Fibroblast of villous mesenchyme (primary cell): ENCODE data around the gene UBASH3B. TPM values are rescaled to one million over a fixed set of nuclear protein-coding genes. Genes with fewer than 3 reads are reported as not detected.

Experiments
- DNase-seq: peaks from one replicate; pipeline ENCODE4 v3.0.0-alpha.2; 2010; ENCODE audit warnings: low read depth
- H3K4me3 ChIP-seq: 2 replicates; pipeline ENCODE4 v1.5.1; 2011; ENCODE audit warnings: low read depth, mild to moderate bottlenecking, low read length
- total RNA-seq: library from RNA; depleted of rRNA; stranded (reverse); fragments of >200 nt; gene quantifications from 2 replicates; pipeline ENCODE4 v1.2.3, GENCODE V29; 2012
- TF ChIP-seq, protein P1 (sequence below): IDR thresholded peaks from 2 replicates; pipeline ENCODE4 v1.5.1; 2012; ENCODE audit warnings: low read depth, mild to moderate bottlenecking, low read length; ENCODE audit not compliant: insufficient read depth

UBASH3B gene
- total RNA-seq, 1 donor: 30.7 TPM

DNA sequence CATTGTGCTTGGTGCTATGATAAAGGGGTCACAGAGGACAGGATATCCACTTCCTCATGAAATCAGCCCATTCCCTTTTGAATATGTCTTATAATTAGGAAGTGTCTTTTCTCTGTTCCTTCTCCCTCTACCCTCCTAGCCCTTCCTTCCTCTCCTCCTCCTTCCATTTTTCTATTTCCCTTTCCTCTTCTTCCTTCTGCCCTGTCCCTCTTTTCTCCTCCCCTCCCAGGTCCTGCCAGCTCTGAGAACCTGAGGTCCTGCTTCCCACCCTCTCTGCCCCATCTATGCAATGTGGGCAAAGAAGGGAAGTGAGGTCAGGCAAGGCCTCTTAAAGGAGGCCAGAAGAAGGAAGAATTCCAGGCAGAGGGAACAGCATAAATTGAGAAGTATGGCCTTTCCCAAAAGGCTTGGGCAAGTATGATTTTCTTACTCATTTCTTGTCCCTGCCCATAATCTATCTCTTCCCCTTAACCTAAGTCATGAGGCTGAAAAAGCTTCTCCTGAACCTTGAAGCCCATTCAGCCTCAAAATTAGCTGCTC is 7.7 kb upstream of the UBASH3B start:
- DNase-seq: no peak
- TF ChIP-seq, protein P1, sequence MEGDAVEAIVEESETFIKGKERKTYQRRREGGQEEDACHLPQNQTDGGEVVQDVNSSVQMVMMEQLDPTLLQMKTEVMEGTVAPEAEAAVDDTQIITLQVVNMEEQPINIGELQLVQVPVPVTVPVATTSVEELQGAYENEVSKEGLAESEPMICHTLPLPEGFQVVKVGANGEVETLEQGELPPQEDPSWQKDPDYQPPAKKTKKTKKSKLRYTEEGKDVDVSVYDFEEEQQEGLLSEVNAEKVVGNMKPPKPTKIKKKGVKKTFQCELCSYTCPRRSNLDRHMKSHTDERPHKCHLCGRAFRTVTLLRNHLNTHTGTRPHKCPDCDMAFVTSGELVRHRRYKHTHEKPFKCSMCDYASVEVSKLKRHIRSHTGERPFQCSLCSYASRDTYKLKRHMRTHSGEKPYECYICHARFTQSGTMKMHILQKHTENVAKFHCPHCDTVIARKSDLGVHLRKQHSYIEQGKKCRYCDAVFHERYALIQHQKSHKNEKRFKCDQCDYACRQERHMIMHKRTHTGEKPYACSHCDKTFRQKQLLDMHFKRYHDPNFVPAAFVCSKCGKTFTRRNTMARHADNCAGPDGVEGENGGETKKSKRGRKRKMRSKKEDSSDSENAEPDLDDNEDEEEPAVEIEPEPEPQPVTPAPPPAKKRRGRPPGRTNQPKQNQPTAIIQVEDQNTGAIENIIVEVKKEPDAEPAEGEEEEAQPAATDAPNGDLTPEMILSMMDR: no peak
- no peak overlapping the region for H3K4me3 ChIP-seq

DNA sequence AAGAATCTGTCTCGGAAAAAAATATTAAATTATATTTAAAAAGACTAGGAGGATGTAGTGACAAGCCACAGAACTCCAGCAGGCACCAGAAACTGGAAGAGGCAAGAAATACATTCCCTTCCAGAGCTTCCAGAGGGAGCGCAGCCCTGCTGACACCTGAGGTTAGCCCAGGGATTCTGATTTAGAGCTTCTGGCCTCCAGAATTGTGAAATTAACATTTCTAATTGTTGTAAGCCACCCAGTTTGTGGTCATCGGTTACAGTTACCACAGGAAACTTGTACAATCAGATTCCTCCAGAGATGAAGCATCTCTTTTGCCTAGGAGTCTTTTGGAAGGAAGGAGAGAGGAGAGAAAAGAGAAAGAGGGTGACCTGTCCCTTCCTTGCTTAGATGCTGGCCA is 6.4 kb upstream of the UBASH3B start:
- no peak for DNase-seq
- TF ChIP-seq, protein P1: no peak
- H3K4me3 ChIP-seq: no peak overlapping the region

DNA sequence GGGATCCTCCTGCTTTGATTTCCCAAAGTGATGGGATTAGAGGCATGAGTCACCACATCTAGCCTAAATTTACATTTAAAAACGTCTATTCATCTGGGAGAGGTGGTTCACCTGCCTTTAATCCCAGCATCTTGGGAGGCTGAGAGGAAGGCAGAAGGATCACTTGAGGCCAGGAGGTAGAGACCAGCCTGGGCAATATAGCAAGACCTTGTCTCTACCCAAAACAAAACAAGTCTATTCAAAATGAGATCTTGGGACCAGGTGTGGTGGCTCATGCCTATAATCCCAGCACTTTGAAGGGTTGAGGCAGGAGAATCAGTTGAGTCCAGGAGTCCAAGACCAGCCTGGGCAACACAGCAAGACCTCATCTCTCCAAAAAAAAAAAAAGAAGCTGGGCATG is 4.9 kb upstream of the UBASH3B start:
- no peak for DNase-seq
- H3K4me3 ChIP-seq: no peak overlapping the region
- TF ChIP-seq, protein P1: no peak

DNA sequence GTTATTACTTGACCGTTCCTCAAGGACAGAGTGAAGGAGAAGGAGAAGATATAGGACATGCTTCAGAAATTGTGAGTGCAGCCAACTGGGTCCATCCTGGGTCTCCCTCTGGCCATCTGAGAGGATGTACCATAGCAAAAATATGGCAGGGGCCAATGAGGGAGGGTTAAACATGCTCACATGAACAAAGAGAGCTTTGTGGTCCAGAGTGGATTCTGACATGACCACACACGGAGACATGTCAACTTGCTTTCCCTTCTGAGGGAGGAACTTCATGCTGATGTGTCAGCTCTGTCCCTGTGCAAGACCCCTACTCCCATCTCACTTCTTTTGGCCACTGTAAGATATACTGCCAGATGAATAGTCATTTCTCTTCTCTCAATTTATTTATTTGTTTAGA is 3.0 kb upstream of the UBASH3B start:
- no peak for DNase-seq
- TF ChIP-seq, protein P1: no peak
- no peak overlapping the region for H3K4me3 ChIP-seq

DNA sequence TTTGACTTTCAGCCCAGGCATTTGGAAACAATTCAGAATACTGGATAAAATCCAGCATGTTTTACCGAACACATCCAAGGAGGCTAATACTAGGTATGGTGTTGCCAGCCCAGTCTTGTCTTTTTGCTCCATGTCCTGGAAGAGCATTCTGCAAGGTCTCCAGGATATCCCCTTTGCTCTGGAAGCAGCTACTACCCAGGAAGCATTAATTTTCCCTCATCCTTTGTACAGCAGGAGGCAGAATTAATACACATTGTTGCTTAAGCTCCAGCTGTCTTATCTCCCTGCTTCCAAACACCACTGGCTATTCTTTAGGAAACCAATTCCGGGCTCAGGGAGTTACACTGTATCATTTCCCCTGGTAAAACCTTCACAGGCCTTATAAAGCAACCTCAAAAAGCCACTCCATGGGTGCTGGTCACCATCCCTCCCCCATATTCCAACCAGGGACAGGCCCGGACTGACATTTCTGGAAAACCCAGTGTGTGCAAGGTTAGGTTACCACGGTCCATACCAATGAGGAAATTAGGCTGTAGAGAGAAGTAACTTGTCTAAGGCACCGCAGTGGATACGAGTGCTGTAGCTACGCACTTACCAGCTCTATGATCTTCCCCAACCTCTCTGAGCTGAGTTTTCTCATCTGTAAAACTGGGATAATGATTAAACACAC is 1.5 kb upstream of the UBASH3B start:
- TF ChIP-seq, protein P1: peak; percentile 31
- no peak for DNase-seq
- H3K4me3 ChIP-seq: no peak overlapping the region

DNA sequence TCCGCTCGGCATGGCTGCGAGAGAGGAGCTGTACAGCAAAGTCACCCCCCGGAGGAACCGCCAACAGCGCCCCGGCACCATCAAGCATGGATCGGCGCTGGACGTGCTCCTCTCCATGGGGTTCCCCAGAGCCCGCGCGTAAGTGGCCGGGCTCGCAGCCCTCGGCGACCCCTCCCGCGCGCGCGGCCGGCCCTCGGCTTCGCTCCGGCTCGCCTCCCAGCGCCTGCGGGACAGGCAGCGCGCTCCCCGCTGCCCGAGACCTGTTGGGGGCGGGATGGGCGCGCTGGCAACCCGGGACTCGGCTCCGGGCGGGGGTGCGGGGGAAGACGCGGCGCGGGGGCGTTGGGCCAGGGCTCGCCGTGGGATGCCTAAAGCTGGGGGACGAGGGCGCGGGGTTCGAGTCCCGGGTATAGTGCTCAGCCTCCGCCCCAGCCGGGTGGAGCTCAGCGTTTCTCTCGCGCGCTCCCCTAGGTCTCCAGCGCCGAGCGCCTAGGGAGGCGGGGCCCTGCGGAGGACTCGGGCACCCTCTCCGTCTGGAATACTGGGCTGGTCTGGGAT is 630 bp downstream of the UBASH3B start:
- TF ChIP-seq, protein P1: no peak
- peak; percentile 77 for DNase-seq

More for the DNA sequence above, 630 bp downstream of the UBASH3B start:
- H3K4me3 ChIP-seq: peak overlapping the region; percentile 87
